Peyer's patch (tissue), 4 donors: Measurements from ENCODE around the gene BCL7A.

Experiments used
- CTCF ChIP-seq, 6 experiments: fragments of 450-650 bp in 4 of 6; fragments of 200-600 bp in 2 of 6; sonication (generic) in 1 of 6; IDR thresholded peaks; one replicate each; pipeline ENCODE4 v1.5.1; 2017 to 2019; ENCODE audit warnings: antibody characterized with exemption in 6 of 6, mild to moderate bottlenecking in 3 of 6, moderate library complexity in 1 of 6
- POLR2A ChIP-seq, 2 donors: fragments of 450-650 bp; IDR thresholded peaks; one replicate each; pipeline ENCODE4 v1.5.1; 2017; ENCODE audit warnings: antibody characterized with exemption in 2 of 2, mild to moderate bottlenecking in 2 of 2, moderate library complexity in 2 of 2

GRCh38 chr12:122026706-122027333, 5.1 kb downstream of the BCL7A start:
- TF ChIP-seq POLR2A (IDR thresholded peaks at IDR 0.05) (no peak), CTCF (IDR thresholded peaks at IDR 0.05) (no peak)
